ENCODE measurements around the gene RNF112. TPM values are rescaled to one million over a fixed set of nuclear protein-coding genes. Genes with fewer than 3 reads are reported as not detected.

Gene RNF112
- total RNA-seq, 1 donor from 2014 or later: 0.84 TPM

DNA sequence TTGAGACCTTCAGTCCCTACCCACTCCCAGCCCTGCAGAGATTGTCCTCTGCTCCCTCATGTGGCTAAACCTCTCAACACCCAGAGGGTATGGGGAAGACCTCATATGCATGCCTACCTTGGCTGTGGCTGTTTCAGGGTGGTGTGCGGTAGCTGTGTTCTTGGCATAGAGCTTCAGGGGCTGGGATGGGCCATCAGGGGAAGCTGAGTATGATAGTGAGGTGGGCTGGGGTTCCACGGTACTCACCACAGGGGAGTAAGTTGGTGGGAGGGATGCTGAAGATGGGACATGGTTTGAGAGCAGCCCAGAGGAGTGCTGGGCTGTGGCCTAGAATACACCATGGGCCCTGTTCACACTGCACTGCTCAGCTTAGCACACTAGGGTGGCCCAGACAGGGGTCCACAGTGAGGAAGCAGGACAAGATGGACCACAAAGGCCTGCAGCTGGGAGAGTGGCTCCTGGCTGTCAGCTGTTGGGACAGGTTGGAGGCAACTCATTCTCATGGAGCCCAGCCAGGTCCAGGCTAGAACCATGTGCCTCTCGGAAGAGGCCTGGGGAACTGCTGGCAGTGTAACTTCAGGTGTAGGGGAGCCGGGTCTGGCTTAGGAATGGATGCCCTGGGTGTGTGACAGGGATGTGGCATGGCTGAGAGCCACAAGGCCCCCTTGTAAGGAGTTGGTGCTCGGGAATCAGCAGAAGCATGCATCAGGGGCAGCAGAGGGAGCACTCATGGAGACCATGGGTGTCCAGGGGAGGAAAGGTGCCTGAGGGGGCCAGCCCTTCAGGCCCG lies 27.2 kb upstream of the RNF112 start:
- peak overlapping the region; percentile 86 for H3K27ac Mint-ChIP-seq (ENCODE audit: unreplicated experiment)
- peaks cover 31% of the 10 kb centered on the region for H3K4me1 Mint-ChIP-seq
- H3K4me3 Mint-ChIP-seq: peak overlapping the region; percentile 40
- H3K9me3 Mint-ChIP-seq: no peaks in the 10 kb centered on the region
- H3K36me3 Mint-ChIP-seq (ENCODE audit: low read depth): peaks cover 9% of the 10 kb centered on the region
- H3K27me3 Mint-ChIP-seq (ENCODE audit: low read depth): no peaks in the 10 kb centered on the region
- TF ChIP-seq, protein P1, sequence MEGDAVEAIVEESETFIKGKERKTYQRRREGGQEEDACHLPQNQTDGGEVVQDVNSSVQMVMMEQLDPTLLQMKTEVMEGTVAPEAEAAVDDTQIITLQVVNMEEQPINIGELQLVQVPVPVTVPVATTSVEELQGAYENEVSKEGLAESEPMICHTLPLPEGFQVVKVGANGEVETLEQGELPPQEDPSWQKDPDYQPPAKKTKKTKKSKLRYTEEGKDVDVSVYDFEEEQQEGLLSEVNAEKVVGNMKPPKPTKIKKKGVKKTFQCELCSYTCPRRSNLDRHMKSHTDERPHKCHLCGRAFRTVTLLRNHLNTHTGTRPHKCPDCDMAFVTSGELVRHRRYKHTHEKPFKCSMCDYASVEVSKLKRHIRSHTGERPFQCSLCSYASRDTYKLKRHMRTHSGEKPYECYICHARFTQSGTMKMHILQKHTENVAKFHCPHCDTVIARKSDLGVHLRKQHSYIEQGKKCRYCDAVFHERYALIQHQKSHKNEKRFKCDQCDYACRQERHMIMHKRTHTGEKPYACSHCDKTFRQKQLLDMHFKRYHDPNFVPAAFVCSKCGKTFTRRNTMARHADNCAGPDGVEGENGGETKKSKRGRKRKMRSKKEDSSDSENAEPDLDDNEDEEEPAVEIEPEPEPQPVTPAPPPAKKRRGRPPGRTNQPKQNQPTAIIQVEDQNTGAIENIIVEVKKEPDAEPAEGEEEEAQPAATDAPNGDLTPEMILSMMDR (conservative IDR thresholded peaks at IDR 0.05): no peak
- no peak for DNase-seq (ENCODE audit: low read depth, low spot score)

DNA sequence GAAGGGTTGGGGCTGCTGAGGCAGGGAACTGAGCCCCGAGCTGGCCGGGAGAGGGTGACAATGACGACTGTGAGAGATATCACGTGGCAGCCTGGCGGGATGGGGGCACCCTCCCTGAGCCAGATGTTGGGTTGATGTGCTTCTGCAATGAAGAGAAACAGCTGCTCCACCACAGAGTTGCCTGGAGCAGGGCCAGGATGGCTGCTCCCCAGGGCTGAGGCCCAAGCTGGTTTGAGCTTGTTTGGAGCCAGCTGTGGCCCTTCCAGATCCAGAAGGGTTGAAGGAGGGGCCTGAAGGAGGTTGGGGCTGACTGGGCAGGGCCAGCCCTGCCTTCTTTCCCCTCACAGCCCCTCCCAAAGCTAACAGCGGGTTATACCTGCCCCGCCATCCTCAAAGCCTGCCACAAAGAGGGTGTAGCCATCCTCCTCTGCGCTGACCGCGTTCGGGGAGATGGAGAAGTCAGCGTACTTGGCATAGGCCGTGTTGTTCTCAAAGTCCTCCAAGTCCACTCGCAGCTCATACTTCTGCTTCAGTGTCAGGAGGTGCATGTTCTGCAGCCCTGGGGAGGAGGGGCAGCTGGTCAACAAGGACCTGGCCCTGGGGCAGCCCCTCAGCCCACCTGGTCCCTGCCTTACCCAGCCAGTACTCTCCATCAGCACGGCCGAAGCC lies 26.2 kb upstream of the RNF112 start:
- no peak for DNase-seq (ENCODE audit: low read depth, low spot score)
- H3K27me3 Mint-ChIP-seq (ENCODE audit: low read depth): no peaks in the 10 kb centered on the region
- no peaks in the 10 kb centered on the region for H3K9me3 Mint-ChIP-seq
- peaks cover 21% of the 10 kb centered on the region for H3K4me1 Mint-ChIP-seq
- peak overlapping the region; percentile 40 for H3K4me3 Mint-ChIP-seq
- H3K27ac Mint-ChIP-seq (ENCODE audit: unreplicated experiment): no peak overlapping the region
- TF ChIP-seq, protein P1 (conservative IDR thresholded peaks at IDR 0.05): no peak
- peaks cover 6% of the 10 kb centered on the region for H3K36me3 Mint-ChIP-seq (ENCODE audit: low read depth)

DNA sequence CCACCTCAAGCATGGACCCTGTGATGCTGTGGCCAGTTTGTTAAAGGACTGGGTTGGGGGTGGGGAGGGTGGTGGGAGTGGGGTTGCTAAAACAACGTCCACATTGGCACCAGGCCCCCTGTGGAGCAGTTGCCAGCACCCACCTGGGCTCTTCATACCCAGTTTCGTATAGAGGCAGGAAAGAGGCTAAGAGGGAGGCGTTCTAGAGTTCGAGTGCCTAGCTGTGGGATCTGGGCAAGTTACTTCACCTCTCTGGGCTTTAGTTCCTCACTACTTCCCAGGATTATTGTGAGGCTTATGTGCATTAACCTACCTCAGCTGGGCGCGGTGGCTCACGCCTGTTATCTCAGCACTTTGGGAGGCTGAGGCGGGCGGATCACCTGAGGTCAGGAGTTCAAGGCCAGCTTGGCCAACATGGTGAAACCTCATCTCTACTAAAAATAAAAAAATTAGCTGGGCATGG lies 25.5 kb upstream of the RNF112 start:
- no peak overlapping the region for H3K4me3 Mint-ChIP-seq
- peaks cover 20% of the 10 kb centered on the region for H3K4me1 Mint-ChIP-seq
- H3K27ac Mint-ChIP-seq (ENCODE audit: unreplicated experiment): no peak overlapping the region

DNA sequence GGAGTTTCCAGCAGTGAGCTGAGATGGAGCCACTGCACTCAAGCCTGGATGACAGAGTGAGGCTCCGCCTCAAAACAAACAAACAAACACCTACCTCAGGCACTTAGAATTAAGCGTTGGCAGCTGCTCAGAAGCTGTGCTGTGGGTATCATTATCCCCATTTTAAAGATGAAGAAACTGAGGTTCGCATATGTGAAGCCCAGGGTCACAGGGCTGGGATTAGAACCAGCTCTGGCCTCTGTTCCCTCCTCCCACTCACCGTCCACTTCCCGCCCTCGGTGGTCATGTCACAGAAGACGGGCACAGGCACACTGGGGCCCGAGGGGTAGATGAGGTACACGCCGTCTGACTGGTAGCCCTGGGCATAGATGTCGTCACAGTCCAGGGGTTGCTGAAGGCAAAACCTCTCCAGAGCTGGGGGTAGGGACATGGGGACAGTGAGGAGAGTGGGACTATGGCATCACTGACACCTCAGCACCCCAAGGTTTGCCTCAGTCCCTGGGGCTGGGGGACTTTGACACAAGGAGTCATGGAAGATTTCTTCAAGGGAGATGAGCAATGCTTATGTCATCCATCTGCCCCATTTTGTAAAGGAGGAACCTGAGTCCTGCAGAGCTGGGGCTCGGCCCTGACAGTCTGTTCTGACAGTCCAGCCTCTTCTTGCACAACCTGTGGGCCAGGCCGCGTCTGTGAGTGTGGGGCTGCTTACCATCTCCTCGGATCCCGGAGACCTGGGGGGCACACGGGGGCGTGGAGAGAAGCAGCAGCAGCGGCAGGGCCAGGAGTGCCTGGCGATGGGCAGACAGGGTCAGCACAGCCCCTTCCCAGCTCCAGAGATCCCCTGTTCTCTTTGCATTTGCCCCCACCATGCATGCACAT lies 24.7 kb upstream of the RNF112 start:
- Mint-ChIP-seq H3K4me3 (peak overlapping the region; percentile 58), H3K9me3 (no peaks in the 10 kb centered on the region)

More for the DNA sequence above, 25.5 kb upstream of the RNF112 start:
- TF ChIP-seq, protein P1 (conservative IDR thresholded peaks at IDR 0.05): no peak
- Mint-ChIP-seq H3K27me3 (ENCODE audit: low read depth) (no peaks in the 10 kb centered on the region), H3K36me3 (ENCODE audit: low read depth) (peaks cover 6% of the 10 kb centered on the region), H3K9me3 (no peaks in the 10 kb centered on the region)
- DNase-seq (ENCODE audit: low read depth, low spot score): no peak

More for the DNA sequence above, 24.7 kb upstream of the RNF112 start:
- no peak for DNase-seq (ENCODE audit: low read depth, low spot score)
- TF ChIP-seq, protein P1 (conservative IDR thresholded peaks at IDR 0.05): no peak
- H3K27ac Mint-ChIP-seq (ENCODE audit: unreplicated experiment): peak overlapping the region; percentile 75
- peaks cover 5% of the 10 kb centered on the region for H3K36me3 Mint-ChIP-seq (ENCODE audit: low read depth)
- H3K27me3 Mint-ChIP-seq (ENCODE audit: low read depth): no peaks in the 10 kb centered on the region
- peaks cover 20% of the 10 kb centered on the region for H3K4me1 Mint-ChIP-seq

Data from neural crest cell (in vitro differentiated cells).